T-helper 1 cell (primary cell): ENCODE data around the gene HSFY2.
"Not testable (repeated sequence)": the region's sequence is repeated elsewhere in the genome, so short reads cannot be mapped to it uniquely, and the experiment has no call there.

Experiments
- DNase-seq, 5 donors: peaks; one replicate each; pipeline ENCODE4 v3.0.0-alpha.2; 2012 to 2020
- total RNA-seq, 4 donors: gene quantifications; one replicate each; lab custom pipeline; 2026; lab: John Stamatoyannopoulos, UW

HSFY2 gene, protein sequence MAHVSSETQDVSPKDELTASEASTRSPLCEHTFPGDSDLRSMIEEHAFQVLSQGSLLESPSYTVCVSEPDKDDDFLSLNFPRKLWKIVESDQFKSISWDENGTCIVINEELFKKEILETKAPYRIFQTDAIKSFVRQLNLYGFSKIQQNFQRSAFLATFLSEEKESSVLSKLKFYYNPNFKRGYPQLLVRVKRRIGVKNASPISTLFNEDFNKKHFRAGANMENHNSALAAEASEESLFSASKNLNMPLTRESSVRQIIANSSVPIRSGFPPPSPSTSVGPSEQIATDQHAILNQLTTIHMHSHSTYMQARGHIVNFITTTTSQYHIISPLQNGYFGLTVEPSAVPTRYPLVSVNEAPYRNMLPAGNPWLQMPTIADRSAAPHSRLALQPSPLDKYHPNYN
- 0 reads per million in 4 donors for total RNA-seq

DNA sequence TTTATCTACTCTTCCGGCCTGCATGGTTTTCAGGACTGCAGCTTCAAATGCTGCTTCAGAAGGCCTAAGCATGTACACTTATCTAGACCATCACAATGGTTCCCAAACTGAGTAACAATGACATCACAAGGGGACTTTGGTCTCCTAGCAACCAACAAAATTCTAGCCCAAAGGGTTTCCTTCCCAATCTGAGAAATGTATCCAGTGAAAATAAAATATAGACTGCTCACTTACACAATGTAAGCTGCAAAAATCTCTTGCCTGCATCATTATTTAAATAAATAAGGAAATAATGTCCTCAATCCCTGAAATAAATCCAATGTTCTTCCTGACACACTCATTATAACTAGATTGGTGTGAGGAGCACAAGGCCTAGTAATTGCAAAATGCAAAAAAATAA is at the start of gene HSFY2:
TSS of gene HSFY2 (minus strand) at position 101 of the 400 bp plus-strand sequence. CDS start 117 bp downstream, outside the sequence.
- DNase-seq: not testable (repeated sequence)

GRCh38 chrY:18815751-18816150 is 42.2 kb upstream of the HSFY2 start:
- DNase-seq: not testable (repeated sequence)

DNA sequence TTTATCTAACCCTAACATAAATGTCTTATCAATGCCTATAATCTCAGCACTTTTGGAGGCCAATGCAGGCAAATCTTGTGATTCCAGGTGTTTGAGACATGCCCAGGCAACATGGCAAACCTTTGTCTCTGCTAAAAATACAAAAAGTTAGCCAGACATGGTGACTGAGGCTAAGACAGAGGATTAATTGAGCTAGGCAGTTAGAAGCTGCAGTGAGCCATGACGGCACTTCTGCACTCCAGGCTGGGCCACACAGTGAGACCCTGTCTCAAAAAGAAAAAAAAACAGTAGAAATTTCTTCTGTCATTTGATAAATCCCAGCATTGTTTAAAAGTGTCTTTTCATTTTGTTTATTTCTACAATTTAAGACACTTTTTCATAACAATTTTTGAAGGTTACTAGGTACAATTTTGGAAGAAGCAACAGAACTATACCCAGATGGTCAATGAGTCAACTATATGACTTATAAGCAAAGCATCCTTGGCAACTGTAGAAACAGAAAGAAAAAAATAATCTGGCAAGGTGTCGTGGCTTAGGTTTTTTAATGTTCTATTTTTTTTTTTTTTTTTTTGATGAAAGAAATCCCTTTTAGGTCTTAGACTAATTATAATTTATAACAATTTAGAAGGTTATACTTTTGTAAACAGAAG is 15.3 kb upstream of the HSFY2 start:
- DNase-seq: not testable (repeated sequence)

DNA sequence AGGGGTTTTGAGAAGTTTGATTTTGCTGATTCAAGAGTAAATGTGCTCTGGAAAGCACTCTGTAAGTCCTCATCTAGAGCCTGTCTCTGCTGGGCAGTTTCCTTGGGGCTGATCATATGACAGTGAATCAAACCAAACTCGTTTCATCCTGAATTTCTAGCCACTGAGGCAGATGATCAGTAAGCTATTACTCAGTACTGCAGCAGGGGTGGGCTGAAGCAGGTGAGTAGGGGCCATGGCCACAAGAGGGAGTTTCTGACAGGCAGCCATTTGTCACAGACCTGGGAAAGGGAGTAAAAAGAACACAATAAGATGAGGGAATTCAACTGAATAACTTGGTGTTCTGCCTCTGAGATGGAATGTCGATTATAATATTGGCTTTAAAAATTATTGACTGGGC is 19.5 kb downstream of the HSFY2 start:
- DNase-seq: not testable (repeated sequence)

DNA sequence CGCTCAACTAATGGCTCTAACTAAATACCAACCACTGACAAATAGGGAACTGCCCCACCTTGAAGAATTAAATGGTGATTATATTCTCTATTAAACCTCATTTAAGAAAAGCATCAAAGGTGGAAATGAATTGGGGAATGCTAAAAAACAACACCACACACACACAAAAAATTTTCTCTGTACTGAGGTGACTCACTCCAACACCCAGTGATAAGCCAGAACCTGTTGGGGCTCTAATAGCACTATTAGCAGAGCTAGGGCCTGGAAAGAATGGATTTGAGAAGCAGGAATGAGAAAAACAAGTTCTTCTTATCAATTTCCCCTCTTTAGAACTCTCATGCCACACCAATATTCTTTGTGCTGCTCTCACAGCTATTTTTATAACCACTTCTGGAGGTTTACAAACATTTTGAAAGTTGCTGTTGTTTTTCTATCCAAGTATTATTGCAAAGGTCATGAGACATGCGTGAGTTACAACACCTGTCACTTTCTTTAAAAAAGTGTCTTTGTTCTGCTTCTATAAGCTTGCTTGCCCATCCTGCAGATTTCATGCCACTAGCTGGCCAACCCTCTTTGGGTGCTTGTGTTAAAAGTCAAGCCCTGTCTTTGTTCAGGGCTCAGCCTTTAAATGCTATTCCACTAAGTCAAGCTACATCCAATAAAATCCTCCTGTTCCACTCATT is 20.3 kb downstream of the HSFY2 start:
- not testable (repeated sequence) for DNase-seq

DNA sequence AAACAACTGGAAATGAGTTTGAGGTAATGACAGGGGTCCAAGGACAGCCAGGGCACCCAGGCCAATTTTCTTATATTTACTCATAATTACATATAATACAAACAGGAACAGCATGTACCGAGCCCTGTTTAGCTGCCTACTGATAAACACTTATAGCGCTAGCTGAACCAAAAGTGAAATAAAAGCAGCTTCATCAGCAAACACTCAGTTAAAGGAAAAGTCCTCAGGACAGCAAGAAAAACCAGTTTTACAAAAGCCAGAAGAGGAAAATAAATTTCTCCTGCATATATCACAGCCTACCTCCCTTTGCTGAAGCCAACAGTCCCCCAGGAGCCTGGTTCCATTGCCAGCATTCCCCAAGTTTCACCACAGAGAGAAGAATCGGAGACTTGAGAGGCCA is 49.8 kb downstream of the HSFY2 start:
- DNase-seq: not testable (repeated sequence)
